CD4-positive, alpha-beta T cell treated with Interleukin-4 for 4 hours (primary cell): ENCODE measurements around the gene SCNN1B.
"Not testable (repeated sequence)": the region's sequence is repeated elsewhere in the genome, so short reads cannot be mapped to it uniquely, and the experiment has no call there.

Experiments
- DNase-seq: peaks from one replicate; pipeline ENCODE4 v3.0.0-alpha.2; 2020

SCNN1B gene

GRCh38 chr16:23383881-23384280 is 81.8 kb downstream of the SCNN1B start:
- DNase-seq, result no peak

GRCh38 chr16:23384878-23385277 is 82.8 kb downstream of the SCNN1B start:
- DNase-seq, result no peak

GRCh38 chr16:23385441-23385840 is 83.3 kb downstream of the SCNN1B start:
- no peak for DNase-seq

GRCh38 chr16:23387666-23388065 is 85.6 kb downstream of the SCNN1B start:
- DNase-seq, result no peak

GRCh38 chr16:23388786-23389185 is 86.7 kb downstream of the SCNN1B start:
- no peak for DNase-seq

- no peak for DNase-seq
Measured at GRCh38 chr16:23389201-23389600, 87.1 kb downstream of the SCNN1B start.

- not testable (repeated sequence) for DNase-seq
Measured at GRCh38 chr16:23389936-23390335, 87.8 kb downstream of the SCNN1B start.

GRCh38 chr16:23391381-23392222 is 89.5 kb downstream of the SCNN1B start:
- no peak for DNase-seq

- DNase-seq, result no peak
Measured at GRCh38 chr16:23392223-23392600, 90.1 kb downstream of the SCNN1B start.

GRCh38 chr16:23394141-23394831 is 92.2 kb downstream of the SCNN1B start:
- no peak for DNase-seq

- no peak for DNase-seq
Measured at GRCh38 chr16:23395732-23396131, 93.6 kb downstream of the SCNN1B start.

- no peak for DNase-seq
Measured at GRCh38 chr16:23397464-23397863, 95.4 kb downstream of the SCNN1B start.

GRCh38 chr16:23398987-23399805 is 97.1 kb downstream of the SCNN1B start:
- no peak for DNase-seq

- DNase-seq, result not testable (repeated sequence)
Measured at GRCh38 chr16:23400447-23400846, 98.3 kb downstream of the SCNN1B start.

- DNase-seq, result no peak
Measured at GRCh38 chr16:23401139-23401538, 99.0 kb downstream of the SCNN1B start.

GRCh38 chr16:23402100-23402499 is 100.0 kb downstream of the SCNN1B start:
- DNase-seq, result no peak

GRCh38 chr16:23403547-23403946 is 101.4 kb downstream of the SCNN1B start:
- DNase-seq, result no peak

GRCh38 chr16:23406024-23406423 is 103.9 kb downstream of the SCNN1B start:
- no peak for DNase-seq

GRCh38 chr16:23406546-23407240 is 104.6 kb downstream of the SCNN1B start:
- no peak for DNase-seq

GRCh38 chr16:23407436-23408127 is 105.5 kb downstream of the SCNN1B start:
- no peak for DNase-seq

GRCh38 chr16:23408242-23408822 is 106.2 kb downstream of the SCNN1B start:
- DNase-seq, result no peak

GRCh38 chr16:23408823-23409298 is 106.8 kb downstream of the SCNN1B start:
- no peak for DNase-seq
